ENCODE measurements around the gene IFNL1. TPM values are rescaled to one million over a fixed set of nuclear protein-coding genes. Genes with fewer than 3 reads are reported as not detected.

IFNL1 gene
- total RNA-seq, 4 donors from 2014 or later, result not detected

DNA sequence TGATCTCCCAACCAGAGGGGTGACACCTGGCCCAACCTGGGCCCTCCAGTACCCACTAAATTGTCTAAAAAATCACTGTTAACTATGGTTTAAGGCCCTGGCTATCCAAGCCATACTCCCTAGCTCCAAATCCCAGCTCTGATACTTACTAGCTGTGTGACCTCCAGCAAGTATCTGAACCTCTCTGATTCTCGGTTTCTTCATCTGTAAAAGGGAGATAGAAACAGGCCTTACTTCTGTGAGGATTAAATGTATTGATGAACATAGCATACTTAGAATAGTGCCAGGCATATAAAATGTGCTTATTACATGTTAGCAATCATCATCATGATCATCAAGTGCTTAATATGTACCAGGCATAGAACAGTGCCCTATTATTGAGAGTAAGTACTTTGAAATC, 19.7 kb downstream of the IFNL1 start:
- H3K9me3 ChIP-seq, result no peaks in the 10 kb centered on the region
- intact Hi-C loops (cut with DNase I; ENCODE audit: low total_unique reads), result no loop called here
- TF ChIP-seq CTCF (IDR thresholded peaks at IDR 0.05) (no peak), POLR2A (IDR thresholded peaks at IDR 0.05) (no peak)
- H3K4me1 ChIP-seq, result no peaks in the 10 kb centered on the region
- no peaks in the 10 kb centered on the region for H3K36me3 ChIP-seq
- no peak overlapping the region for H3K4me3 ChIP-seq
- H3K27ac ChIP-seq, result no peak overlapping the region
- DNase-seq, result no peak
- no peaks in the 10 kb centered on the region for H3K27me3 ChIP-seq

- no peak for TF ChIP-seq CTCF (IDR thresholded peaks at IDR 0.05)
- TF ChIP-seq POLR2A (IDR thresholded peaks at IDR 0.05), result no peak
- Histone ChIP-seq H3K4me3 (no peak overlapping the region), H3K9me3 (no peaks in the 10 kb centered on the region), H3K27me3 (no peaks in the 10 kb centered on the region), H3K4me1 (no peaks in the 10 kb centered on the region), H3K27ac (no peak overlapping the region), H3K36me3 (no peaks in the 10 kb centered on the region)
- intact Hi-C loops (cut with DNase I; ENCODE audit: low total_unique reads), result no loop called here
- DNase-seq, result no peak
Observed at GRCh38 chr19:39316627-39317321, 20.6 kb downstream of the IFNL1 start.

DNA sequence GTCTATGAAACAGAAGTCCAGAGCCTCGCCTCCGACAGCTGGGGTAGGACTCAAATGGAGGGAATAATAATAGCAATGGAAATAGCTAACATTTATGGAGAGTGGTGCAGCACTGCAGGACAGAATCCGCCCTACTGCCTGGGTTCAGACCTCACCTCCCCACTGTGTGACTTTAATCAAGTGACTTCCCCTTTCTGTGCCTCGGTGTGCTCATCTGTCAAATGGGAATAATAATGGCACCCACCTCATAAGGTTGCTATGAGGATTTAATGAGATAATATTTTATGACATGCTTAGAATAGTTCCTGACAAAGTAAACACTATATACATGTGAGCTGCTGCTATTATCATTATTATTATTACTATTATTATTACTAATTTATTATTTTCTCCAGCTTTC, 21.3 kb downstream of the IFNL1 start:
- no peak for TF ChIP-seq POLR2A (IDR thresholded peaks at IDR 0.05)
- no peak for TF ChIP-seq CTCF (IDR thresholded peaks at IDR 0.05)
- DNase-seq, result no peak
- Histone ChIP-seq H3K9me3 (no peaks in the 10 kb centered on the region), H3K4me1 (no peaks in the 10 kb centered on the region), H3K36me3 (no peaks in the 10 kb centered on the region), H3K27ac (no peak overlapping the region), H3K27me3 (no peaks in the 10 kb centered on the region), H3K4me3 (no peak overlapping the region)
- intact Hi-C loops (cut with DNase I; ENCODE audit: low total_unique reads), result no loop called here

DNA sequence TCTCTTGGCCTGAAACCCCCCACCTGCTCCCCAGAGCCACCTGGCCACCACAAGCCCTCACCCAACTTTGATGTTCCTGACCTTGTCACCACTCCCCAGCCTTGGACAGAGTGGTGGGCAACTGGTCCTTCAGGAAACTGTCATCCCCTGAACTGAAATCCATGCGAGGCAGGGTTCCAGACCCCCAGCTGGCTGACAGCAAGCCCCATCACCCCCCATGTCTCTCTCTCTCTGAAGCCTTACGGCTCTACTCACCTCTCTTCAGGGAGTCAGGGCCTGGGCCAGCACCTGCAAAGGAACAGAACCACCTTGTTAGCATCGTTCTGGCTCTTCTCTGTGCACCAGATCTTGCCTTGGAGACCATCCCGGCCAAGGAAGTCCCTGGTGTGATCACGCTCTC, 21.9 kb downstream of the IFNL1 start:
- Histone ChIP-seq H3K4me1 (no peaks in the 10 kb centered on the region), H3K27ac (no peak overlapping the region), H3K36me3 (no peaks in the 10 kb centered on the region), H3K9me3 (no peaks in the 10 kb centered on the region), H3K27me3 (no peaks in the 10 kb centered on the region), H3K4me3 (no peak overlapping the region)
- no peak for TF ChIP-seq CTCF (IDR thresholded peaks at IDR 0.05)
- no peak for TF ChIP-seq POLR2A (IDR thresholded peaks at IDR 0.05)
- no peak for DNase-seq
- intact Hi-C loops (cut with DNase I; ENCODE audit: low total_unique reads), result no loop called here

DNA sequence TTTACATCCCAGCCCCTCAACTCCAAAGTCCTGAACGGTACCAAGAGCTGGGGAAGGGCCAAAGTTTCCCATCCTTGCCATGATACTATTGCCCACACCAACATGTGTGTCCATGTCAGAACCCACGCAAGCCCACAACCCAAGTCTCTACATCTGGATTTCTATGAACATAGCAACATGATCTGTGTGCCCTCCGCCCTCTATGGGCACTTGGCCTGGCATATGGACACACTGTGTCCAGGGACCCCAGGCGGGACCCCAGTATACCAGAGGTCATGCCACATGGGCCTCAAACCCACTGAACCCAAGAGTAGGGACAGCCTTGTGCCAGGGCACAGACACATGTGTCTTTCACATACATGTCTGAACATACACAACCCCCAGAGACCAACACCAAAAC, 22.5 kb downstream of the IFNL1 start:
- Histone ChIP-seq H3K27me3 (no peaks in the 10 kb centered on the region), H3K4me1 (no peaks in the 10 kb centered on the region), H3K4me3 (no peak overlapping the region), H3K36me3 (no peaks in the 10 kb centered on the region), H3K27ac (no peak overlapping the region), H3K9me3 (no peaks in the 10 kb centered on the region)
- TF ChIP-seq POLR2A (IDR thresholded peaks at IDR 0.05), result no peak
- no peak for TF ChIP-seq CTCF (IDR thresholded peaks at IDR 0.05)
- intact Hi-C loops (cut with DNase I; ENCODE audit: low total_unique reads), result no loop called here
- no peak for DNase-seq

All from uterus (tissue), 4 donors.